Keratinocyte (primary cell): ENCODE results near the gene KCNN2. TPM values are rescaled to one million over a fixed set of nuclear protein-coding genes. Genes with fewer than 3 reads are reported as not detected.

Experiments used
- DNase-seq: peaks from one replicate; pipeline ENCODE4 v3.0.0-alpha.2; 2011; ENCODE audit warnings: low read depth, missing footprints, low spot score
- FAIRE-seq: peaks from 2 replicates; lab custom pipeline; 2011; peaks lifted over from hg19 to GRCh38; lab: Jason Lieb, UNC
- H2AFZ ChIP-seq: 2 replicates; pipeline ENCODE4 v1.6.0; 2012; ENCODE audit warnings: low read length, control low read depth, inconsistent platforms; ENCODE audit not compliant: control insufficient read depth
- H3K27ac ChIP-seq: 2 replicates; pipeline ENCODE4 v1.5.1; 2011; ENCODE audit warnings: low read length; ENCODE audit not compliant: control insufficient read depth, insufficient read depth
- H3K27me3 ChIP-seq: 3 replicates; pipeline ENCODE4 v1.6.0; 2011; ENCODE audit warnings: low read length; ENCODE audit not compliant: control insufficient read depth, insufficient read depth; ENCODE audit errors: extremely low read depth
- H3K36me3 ChIP-seq, 2 experiments: 2 replicates in 1 of 2; 3 replicates in 1 of 2; pipeline ENCODE4 v1.5.1; 2011; ENCODE audit warnings: low read length in 2 of 2, mild to moderate bottlenecking in 1 of 2; ENCODE audit not compliant: control insufficient read depth in 2 of 2, insufficient read depth in 2 of 2; ENCODE audit errors: extremely low read depth in 1 of 2
- H3K4me1 ChIP-seq: 3 replicates; pipeline ENCODE4 v1.5.1; 2011; ENCODE audit warnings: low read length; ENCODE audit not compliant: control insufficient read depth, insufficient read depth; ENCODE audit errors: extremely low read depth
- H3K4me2 ChIP-seq: 3 replicates; pipeline ENCODE4 v1.6.0; 2011; ENCODE audit warnings: low read depth, low read length; ENCODE audit not compliant: control insufficient read depth, insufficient read depth; ENCODE audit errors: extremely low read depth
- H3K4me3 ChIP-seq, 3 experiments: fragments of 200-600 bp in 1 of 3; sonication (generic) in 1 of 3; 2 replicates in 2 of 3; 3 replicates in 1 of 3; pipeline ENCODE4 v1.5.1; 2011 to 2016; ENCODE audit warnings: low read length in 3 of 3, mild to moderate bottlenecking in 3 of 3, control low read depth in 2 of 3, inconsistent platforms in 1 of 3, low read depth in 1 of 3, mixed read lengths in 1 of 3, mixed run types in 1 of 3, moderate library complexity in 1 of 3; ENCODE audit not compliant: control insufficient read depth in 2 of 3, insufficient read depth in 2 of 3; ENCODE audit errors: extremely low read depth in 1 of 3
- H3K79me2 ChIP-seq: 2 replicates; pipeline ENCODE4 v1.6.0; 2012; ENCODE audit warnings: low read length; ENCODE audit not compliant: control insufficient read depth, insufficient read depth
- H3K9ac ChIP-seq: 3 replicates; pipeline ENCODE4 v1.6.0; 2011; ENCODE audit warnings: low read length; ENCODE audit not compliant: control insufficient read depth, insufficient read depth; ENCODE audit errors: extremely low read depth
- H3K9me1 ChIP-seq: 3 replicates; pipeline ENCODE4 v1.6.0; 2011; ENCODE audit warnings: low read length; ENCODE audit not compliant: control insufficient read depth, insufficient read depth; ENCODE audit errors: extremely low read depth
- H3K9me3 ChIP-seq: 2 replicates; pipeline ENCODE4 v1.5.1; 2012; ENCODE audit warnings: low read depth, low read length; ENCODE audit not compliant: control insufficient read depth
- H4K20me1 ChIP-seq: 3 replicates; pipeline ENCODE4 v1.6.0; 2011; ENCODE audit warnings: low read length; ENCODE audit not compliant: control insufficient read depth, insufficient read depth; ENCODE audit errors: extremely low read depth
- EZH2 ChIP-seq: IDR thresholded peaks from one replicate; pipeline ENCODE4 v1.6.1; 2012; ENCODE audit warnings: inconsistent platforms, mild to moderate bottlenecking, low read length, moderate library complexity
- dilution Hi-C: fragments of 300-500 bp; cut with MboI; formaldehyde crosslinking; loops from one replicate; pipeline ENCODE4 v1.7.0; 2020; ENCODE audit warnings: low sequenced_read_pairs; ENCODE audit not compliant: extremely low pct_ligation_motif_present
- polyA plus RNA-seq, 5 experiments: library from polyadenylated mRNA; depleted of rRNA in 3 of 5; stranded (reverse) in 3 of 5; stranded (forward) in 1 of 5; unstranded in 1 of 5; fragments of >200 nt; gene quantifications; 1 replicate in 1 of 5; 2 replicates in 3 of 5; 3 replicates in 1 of 5; pipeline versions ENCODE4 v1.2.1 to v1.2.3, GENCODE V29; 2011 to 2012; ENCODE audit warnings: missing spikeins in 2 of 5, low read depth in 1 of 5, low replicate concordance in 1 of 5
- TF ChIP-seq, protein P1 (sequence below), 3 experiments: IDR thresholded peaks in 1 of 3; conservative IDR thresholded peaks in 1 of 3; optimal IDR thresholded peaks in 1 of 3; 2 replicates in 2 of 3; 3 replicates in 1 of 3; pipeline versions ENCODE3 to v1.5.1; 2011; ENCODE audit warnings: low read length in 3 of 3, mild to moderate bottlenecking in 3 of 3, moderate library complexity in 2 of 3, control low read depth in 1 of 3, inconsistent platforms in 1 of 3; ENCODE audit not compliant: insufficient read depth in 2 of 3; ENCODE audit errors: extremely low read depth in 1 of 3

Gene KCNN2
- polyA plus RNA-seq, 1 donor (not counting 4 experiments of a cell fraction or from before 2014, with no cell fraction given): 0.09 TPM

DNA sequence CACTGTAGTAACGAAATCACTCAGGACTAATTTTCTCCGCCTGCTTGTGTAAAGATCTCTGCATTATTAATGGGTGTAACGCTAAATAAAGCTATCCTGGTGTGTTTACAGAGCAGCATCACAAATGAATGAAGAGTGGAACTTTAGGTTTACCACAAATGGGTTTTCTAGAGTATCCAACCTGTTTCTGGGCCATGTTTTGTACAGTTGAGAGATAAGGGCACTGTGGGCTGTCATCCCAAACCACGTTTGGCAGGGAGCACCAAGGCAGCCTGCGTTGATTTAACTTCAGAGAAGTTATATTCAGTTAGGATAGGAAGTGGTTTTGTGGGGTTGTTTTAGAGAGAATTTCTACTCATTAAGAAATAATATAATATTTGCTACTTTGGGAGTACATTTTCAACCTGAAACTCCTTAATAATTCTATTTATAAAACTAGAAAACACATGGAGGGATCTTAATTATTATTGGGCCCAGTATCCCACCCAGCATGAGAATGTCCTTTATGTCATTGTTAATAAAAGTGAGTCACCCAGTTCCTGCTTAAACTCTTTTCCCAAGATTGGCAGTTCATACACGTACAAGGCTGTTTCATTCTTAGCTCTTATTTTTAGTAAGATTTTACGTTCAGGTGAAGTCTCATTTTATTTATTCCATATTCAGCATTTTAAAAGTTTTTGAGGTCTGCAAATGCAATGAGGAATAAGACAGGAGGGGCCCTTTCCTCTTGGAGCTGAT is 8.0 kb downstream of the KCNN2 start:
- Histone ChIP-seq H3K4me3 (no peak overlapping the region), H3K27ac (no peak overlapping the region), H3K27me3 (no peaks in the 10 kb centered on the region), H2AFZ (no peak overlapping the region), H3K9me1 (no peaks in the 10 kb centered on the region), H3K4me1 (no peaks in the 10 kb centered on the region), H3K9me3 (no peaks in the 10 kb centered on the region), H4K20me1 (no peaks in the 10 kb centered on the region), H3K9ac (no peak overlapping the region), H3K36me3 (no peaks in the 10 kb centered on the region), H3K4me2 (no peak overlapping the region), H3K79me2 (no peaks in the 10 kb centered on the region)
- DNase-seq: no peak
- dilution Hi-C loops: no loop called here
- FAIRE-seq: no peak
- no peak for TF ChIP-seq EZH2
- TF ChIP-seq, protein P1, sequence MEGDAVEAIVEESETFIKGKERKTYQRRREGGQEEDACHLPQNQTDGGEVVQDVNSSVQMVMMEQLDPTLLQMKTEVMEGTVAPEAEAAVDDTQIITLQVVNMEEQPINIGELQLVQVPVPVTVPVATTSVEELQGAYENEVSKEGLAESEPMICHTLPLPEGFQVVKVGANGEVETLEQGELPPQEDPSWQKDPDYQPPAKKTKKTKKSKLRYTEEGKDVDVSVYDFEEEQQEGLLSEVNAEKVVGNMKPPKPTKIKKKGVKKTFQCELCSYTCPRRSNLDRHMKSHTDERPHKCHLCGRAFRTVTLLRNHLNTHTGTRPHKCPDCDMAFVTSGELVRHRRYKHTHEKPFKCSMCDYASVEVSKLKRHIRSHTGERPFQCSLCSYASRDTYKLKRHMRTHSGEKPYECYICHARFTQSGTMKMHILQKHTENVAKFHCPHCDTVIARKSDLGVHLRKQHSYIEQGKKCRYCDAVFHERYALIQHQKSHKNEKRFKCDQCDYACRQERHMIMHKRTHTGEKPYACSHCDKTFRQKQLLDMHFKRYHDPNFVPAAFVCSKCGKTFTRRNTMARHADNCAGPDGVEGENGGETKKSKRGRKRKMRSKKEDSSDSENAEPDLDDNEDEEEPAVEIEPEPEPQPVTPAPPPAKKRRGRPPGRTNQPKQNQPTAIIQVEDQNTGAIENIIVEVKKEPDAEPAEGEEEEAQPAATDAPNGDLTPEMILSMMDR (optimal IDR thresholded peaks at IDR 0.05 in 1 of 3, IDR thresholded peaks at IDR 0.05 in 1 of 3, conservative IDR thresholded peaks at IDR 0.05 in 1 of 3; ENCODE audit: extremely low read depth in 1 of 3, insufficient read depth in 2 of 3, low read length in 3 of 3): no peak

DNA sequence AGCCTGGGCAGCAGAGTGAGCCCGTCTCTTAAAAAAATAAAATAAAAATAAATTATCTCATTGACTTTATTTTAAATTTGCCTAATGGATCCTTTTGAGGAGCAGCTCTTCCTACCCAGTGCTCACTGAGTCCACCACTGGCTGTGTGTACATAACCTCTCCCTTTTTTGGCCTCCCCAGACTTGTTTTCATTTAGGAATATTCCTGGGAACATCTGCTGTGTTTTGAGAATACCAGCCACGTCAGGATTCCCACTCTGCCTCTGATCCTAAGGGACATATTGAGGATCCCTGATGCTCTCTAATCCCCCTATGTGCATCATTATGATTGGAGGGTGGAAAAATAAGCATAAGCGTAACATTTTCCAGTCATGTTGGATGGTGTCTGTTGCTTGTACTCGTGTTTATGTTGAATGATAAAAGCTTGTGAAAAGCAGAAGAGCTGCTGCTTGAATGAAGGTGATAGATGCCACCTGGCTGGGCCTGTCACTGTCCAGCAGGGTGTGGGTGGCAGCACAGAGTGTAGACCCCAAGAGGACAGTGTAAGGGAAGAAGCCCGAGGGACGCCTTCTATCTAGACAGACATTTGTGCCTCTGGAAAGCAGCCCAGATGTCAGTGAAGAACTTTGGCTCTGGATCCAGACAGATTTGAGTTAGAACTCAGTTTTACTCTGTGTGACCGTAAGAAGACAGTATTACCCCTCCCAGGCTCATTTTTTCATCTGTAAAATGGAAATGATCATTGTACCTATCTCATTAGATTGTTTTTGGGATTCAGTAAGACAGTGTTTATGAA is 15.4 kb downstream of the KCNN2 start:
- FAIRE-seq (no peak), DNase-seq (no peak)
- H4K20me1 ChIP-seq: no peaks in the 10 kb centered on the region
- no peak overlapping the region for H3K4me3 ChIP-seq
- no peak overlapping the region for H3K9ac ChIP-seq
- dilution Hi-C loops: no loop called here
- H3K36me3 ChIP-seq: no peaks in the 10 kb centered on the region
- no peaks in the 10 kb centered on the region for H3K4me1 ChIP-seq
- no peak overlapping the region for H2AFZ ChIP-seq
- H3K4me2 ChIP-seq: no peak overlapping the region
- H3K9me1 ChIP-seq: no peaks in the 10 kb centered on the region
- H3K79me2 ChIP-seq: no peaks in the 10 kb centered on the region
- no peak overlapping the region for H3K27ac ChIP-seq
- no peak for TF ChIP-seq EZH2
- TF ChIP-seq, protein P1 (optimal IDR thresholded peaks at IDR 0.05 in 1 of 3, IDR thresholded peaks at IDR 0.05 in 1 of 3, conservative IDR thresholded peaks at IDR 0.05 in 1 of 3; ENCODE audit: extremely low read depth in 1 of 3, insufficient read depth in 2 of 3, low read length in 3 of 3): no peak
- H3K27me3 ChIP-seq: no peaks in the 10 kb centered on the region
- H3K9me3 ChIP-seq: no peaks in the 10 kb centered on the region
